Measurements from ENCODE around the gene TSSK2.
"Not testable (repeated sequence)": the region's sequence is repeated elsewhere in the genome, so short reads cannot be mapped to it uniquely, and the experiment has no call there.

The TSSK2 gene

GRCh38 chr22:19130959-19131684 lies at the start of gene TSSK2:
Gene TSSK2 (plus strand): TSS chr22:19131308. CDS start chr22:19131400, 92 bp downstream.
- DNase-seq = no peak

DNA sequence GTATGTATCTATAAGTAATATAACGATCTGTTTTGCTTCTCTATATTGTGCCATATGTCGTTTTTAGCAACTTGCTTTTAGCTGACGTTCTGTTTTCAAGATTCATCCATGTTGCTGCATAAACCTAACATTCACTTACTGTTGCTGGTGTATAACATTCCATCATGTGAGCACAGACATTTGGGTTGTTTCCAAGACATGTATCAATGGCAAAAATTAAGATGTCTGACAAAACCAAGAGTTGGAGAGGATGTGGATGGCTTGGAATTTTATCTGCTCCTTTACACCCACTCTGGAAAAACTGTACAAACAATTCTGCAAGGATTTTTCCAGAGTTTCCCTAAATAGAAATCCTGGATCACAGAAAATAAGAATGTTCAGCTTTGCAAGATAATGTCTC lies 49.8 kb upstream of the TSSK2 start:
- DNase-seq = no peak

DNA sequence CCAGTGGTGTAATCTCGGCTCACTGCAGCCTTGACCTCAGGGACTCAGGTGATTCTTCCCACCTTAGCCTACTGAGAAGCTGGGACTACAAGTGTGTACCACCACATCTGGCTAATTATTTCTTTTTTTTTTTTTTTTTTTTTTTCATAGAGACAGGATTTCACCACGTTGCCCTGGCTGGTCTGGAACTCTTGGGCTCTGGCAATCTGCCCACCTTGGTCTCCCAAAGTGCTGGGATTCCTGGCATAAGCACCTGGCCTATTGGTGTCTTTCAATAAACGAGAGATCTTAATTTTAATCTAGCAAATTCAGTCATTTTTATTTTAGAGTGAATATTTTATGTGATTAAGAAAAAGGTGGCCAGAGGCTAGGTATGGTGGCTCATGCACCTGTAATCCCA lies 49.0 kb upstream of the TSSK2 start:
- DNase-seq = no peak

DNA sequence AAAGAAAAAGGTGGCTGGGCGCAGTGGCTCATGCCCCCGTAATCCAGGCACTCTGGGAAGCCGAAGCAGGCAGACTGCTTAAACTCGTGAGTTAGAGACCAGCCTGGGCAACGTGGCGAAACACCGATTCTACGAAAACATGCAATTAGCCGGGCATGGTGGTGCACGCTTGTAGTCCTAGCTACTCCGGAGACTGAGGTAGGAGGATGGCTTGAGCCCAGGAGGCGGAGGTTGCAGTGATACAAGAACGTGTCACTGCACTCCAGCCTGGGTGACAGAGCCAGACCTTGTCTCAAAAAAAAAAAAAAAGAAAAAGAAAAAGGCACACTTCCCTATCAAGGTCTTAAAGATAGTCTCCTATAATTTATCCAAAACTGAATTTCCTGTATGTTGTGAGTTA lies 48.3 kb upstream of the TSSK2 start:
- DNase-seq = no peak

DNA sequence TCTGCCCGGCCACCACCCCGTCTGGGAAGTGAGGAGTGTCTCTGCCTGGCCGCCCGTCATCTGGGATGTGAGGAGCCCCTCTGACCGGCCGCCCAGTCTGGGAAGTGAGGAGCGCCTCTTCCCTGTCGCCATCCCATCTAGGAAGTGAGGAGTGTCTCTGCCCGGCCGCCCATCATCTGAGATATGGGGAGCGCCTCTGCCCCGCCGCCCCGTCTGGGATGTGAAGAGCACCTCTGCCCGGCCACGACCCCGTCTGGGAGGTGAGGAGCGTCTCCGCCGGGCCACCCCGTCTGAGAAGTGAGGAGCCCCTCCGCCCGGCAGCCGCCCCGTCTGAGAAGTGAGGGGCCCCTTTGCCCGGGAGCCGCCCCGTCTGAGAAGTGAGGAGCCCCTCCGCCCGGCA lies 47.0 kb upstream of the TSSK2 start:
- not testable (repeated sequence) for DNase-seq

- not testable (repeated sequence) for DNase-seq
These were observed 46.5 kb upstream of the TSSK2 start for GRCh38 chr22:19084586-19084985.

DNA sequence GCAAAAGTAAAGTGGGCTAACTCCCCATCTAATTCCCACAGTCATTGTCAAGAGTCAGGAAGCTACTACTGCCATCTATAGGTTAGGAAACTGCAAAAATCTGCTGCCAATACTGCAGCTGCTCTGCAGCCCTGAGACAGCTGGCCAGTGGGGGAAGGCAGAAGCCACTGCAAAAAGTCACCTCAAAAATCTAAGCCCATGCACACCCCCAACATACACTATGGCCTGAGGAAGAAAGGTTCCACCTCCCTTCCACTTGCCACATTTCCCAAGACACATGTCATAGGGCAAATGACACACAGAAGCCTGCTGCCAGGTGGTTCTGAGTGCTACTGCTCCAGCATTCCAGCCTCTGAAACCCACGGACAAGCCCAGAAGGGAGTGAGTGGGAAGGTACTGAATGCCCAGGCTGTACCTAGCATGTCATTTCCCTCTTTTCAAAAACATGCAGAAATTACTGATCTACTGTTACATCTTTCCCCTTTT lies 45.8 kb upstream of the TSSK2 start:
- no peak for DNase-seq

GRCh38 chr22:19086417-19086816 lies 44.7 kb upstream of the TSSK2 start:
- no peak for DNase-seq

GRCh38 chr22:19086896-19087295 lies 44.2 kb upstream of the TSSK2 start:
- DNase-seq = no peak

- DNase-seq = no peak
These were observed 42.1 kb upstream of the TSSK2 start for GRCh38 chr22:19088866-19089595.

DNA sequence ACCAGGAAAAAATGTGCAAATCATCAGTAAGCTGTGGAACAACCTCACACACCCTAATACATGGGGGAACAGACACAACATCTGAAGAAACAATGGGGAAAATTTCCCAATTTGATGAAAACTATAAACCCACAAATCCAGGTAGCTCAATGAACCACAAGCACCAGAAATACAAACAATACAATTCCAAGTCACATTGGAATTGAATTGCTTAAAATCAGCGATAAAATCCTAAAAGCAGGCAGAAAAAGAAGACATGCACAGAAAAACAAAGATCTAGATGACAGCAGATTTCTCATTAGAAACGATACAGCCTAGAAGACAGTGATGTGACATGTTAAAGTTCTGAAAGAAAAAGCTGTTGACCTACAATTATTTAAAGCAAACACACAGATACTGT lies 40.9 kb upstream of the TSSK2 start:
- DNase-seq = no peak

- DNase-seq = no peak
These were observed 40.5 kb upstream of the TSSK2 start for GRCh38 chr22:19090586-19091127.

- DNase-seq = no peak
These were observed 38.4 kb upstream of the TSSK2 start for GRCh38 chr22:19092725-19093124.

- DNase-seq = no peak
These were observed 36.6 kb upstream of the TSSK2 start for GRCh38 chr22:19094393-19094997.

GRCh38 chr22:19096555-19096954 lies 34.6 kb upstream of the TSSK2 start:
- DNase-seq = no peak

GRCh38 chr22:19097518-19097917 lies 33.6 kb upstream of the TSSK2 start:
- DNase-seq = no peak

DNA sequence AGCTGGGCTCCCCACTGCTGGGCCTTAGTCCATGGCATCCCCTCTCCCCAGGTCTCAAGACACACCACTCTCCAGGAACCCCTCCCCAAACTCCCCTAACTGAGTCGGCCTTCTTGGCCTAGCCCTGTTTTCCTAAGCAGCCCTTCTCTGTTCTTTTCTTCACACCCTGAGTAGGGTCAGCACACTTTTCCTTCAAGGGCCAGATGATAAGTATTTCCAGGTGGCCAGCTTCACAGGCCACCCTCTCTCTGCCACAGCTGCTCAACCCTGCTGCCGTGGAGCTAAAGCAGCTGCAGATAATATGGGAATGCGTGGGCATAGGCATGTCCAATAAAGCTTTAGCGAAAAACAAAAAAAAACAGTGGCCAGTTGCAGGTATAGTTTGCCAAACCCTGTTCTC lies 33.0 kb upstream of the TSSK2 start:
- no peak for DNase-seq

GRCh38 chr22:19103880-19104821 lies 27.0 kb upstream of the TSSK2 start:
- DNase-seq = no peak

DNA sequence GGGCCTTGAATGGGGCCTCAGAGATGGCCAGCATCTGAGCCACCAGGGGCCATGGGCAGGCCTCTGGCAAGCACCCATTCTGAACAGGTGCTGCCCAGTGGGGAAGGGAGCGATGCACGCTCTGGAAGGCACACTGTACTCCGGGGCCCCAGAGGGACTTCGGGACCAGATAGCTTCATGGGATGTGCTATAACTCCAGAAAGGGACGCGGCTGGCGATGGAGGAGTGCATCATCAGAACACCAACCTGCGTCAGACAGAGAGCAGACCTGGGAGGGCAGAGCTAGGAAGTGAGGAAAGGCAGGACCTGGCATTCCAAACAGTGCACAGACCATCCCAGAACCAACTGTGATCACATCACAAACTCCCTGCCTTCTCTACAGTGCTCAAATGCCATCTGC lies 25.7 kb upstream of the TSSK2 start:
- DNase-seq = no peak

GRCh38 chr22:19105867-19106802 lies 25.0 kb upstream of the TSSK2 start:
- DNase-seq = peak; percentile 49
